Measurements from ENCODE around the gene TGFBR2. TPM values are rescaled to one million over a fixed set of nuclear protein-coding genes. Genes with fewer than 3 reads are reported as not detected.
"Not testable (repeated sequence)": the region's sequence is repeated elsewhere in the genome, so short reads cannot be mapped to it uniquely, and the experiment has no call there.

The TGFBR2 gene
- total RNA-seq, 6 donors from 2014 or later, result 82.8 to 385 (median 285) TPM

- DNase-seq, result no peak
- 65 to 76% methylated on average over 6 to 7 of the region's 7 CpGs for WGBS, 2 donors
- H3K4me1 ChIP-seq, result peaks cover 42 to 59% (median 53%) of the 10 kb centered on the region in 4 donors
- H3K27me3 ChIP-seq, result no peaks in the 10 kb centered on the region
- TF ChIP-seq CTCF (IDR thresholded peaks at IDR 0.05), result no peak
- no peak for TF ChIP-seq POLR2AphosphoS5 (IDR thresholded peaks at IDR 0.05)
- no peak for TF ChIP-seq POLR2A (IDR thresholded peaks at IDR 0.05)
- no peak for TF ChIP-seq EP300 (IDR thresholded peaks at IDR 0.05)
- H3K36me3 ChIP-seq, result peaks cover 2 to 42% (median 11%) of the 10 kb centered on the region in 4 donors
- peak overlapping the region; percentile 2 to 75 (median 48) for H3K27ac ChIP-seq
- no peaks in the 10 kb centered on the region for H3K9me3 ChIP-seq
- no peak for ATAC-seq (ENCODE audit: low FRiP score in 2 of 2)
- H3K4me3 ChIP-seq, result no peak overlapping the region
Measured at GRCh38 chr3:30666572-30667279, 60.3 kb downstream of the TGFBR2 start.

GRCh38 chr3:30667280-30667651, 60.9 kb downstream of the TGFBR2 start:
- H3K27me3 ChIP-seq, result no peaks in the 10 kb centered on the region
- ATAC-seq (ENCODE audit: low FRiP score in 2 of 2) (no peak), DNase-seq (no peak)
- no peak overlapping the region for H3K4me3 ChIP-seq
- no peaks in the 10 kb centered on the region for H3K9me3 ChIP-seq
- H3K36me3 ChIP-seq, result peaks cover 8 to 46% (median 16%) of the 10 kb centered on the region in 4 donors
- H3K27ac ChIP-seq, result peak overlapping the region in 3 of 4 donors; percentile 29 to 75 (median 67)
- H3K4me1 ChIP-seq, result peaks cover 43 to 64% (median 56%) of the 10 kb centered on the region in 4 donors
- TF ChIP-seq POLR2AphosphoS5 (IDR thresholded peaks at IDR 0.05) (peak in 1 of 2 donors; percentile 19), POLR2A (IDR thresholded peaks at IDR 0.05) (no peak)
- WGBS, 2 donors, result 33 to 40% methylated on average over 1 of the region's 1 CpG

GRCh38 chr3:30668051-30668609, 61.7 kb downstream of the TGFBR2 start:
- TF ChIP-seq POLR2AphosphoS5 (IDR thresholded peaks at IDR 0.05) (no peak), POLR2A (IDR thresholded peaks at IDR 0.05) (no peak), EP300 (IDR thresholded peaks at IDR 0.05) (no peak), CTCF (IDR thresholded peaks at IDR 0.05) (no peak)
- Histone ChIP-seq H3K27ac (peak overlapping the region in 3 of 4 donors; percentile 23 to 75 (median 67)), H3K4me3 (no peak overlapping the region), H3K36me3 (peaks cover 14 to 46% (median 24%) of the 10 kb centered on the region in 4 donors), H3K9me3 (no peaks in the 10 kb centered on the region), H3K4me1 (peaks cover 51 to 66% (median 62%) of the 10 kb centered on the region in 4 donors), H3K27me3 (no peaks in the 10 kb centered on the region)
- ATAC-seq (ENCODE audit: low FRiP score in 2 of 2), result no peak
- WGBS, 2 donors, result 52 to 53% methylated on average over 5 of the region's 5 CpGs
- no peak for DNase-seq

GRCh38 chr3:30669360-30669934, 63.0 kb downstream of the TGFBR2 start:
- not testable (repeated sequence) for H3K27me3 ChIP-seq; H3K9me3 ChIP-seq; DNase-seq; ATAC-seq (ENCODE audit: low FRiP score in 2 of 2); H3K4me3 ChIP-seq; H3K27ac ChIP-seq
- WGBS, 2 donors, result 96 to 100% methylated on average over 7 of the region's 7 CpGs
- peaks cover 14 to 53% (median 30%) of the 10 kb centered on the region in 4 donors for H3K36me3 ChIP-seq
- H3K4me1 ChIP-seq, result peaks cover 50 to 66% (median 62%) of the 10 kb centered on the region in 4 donors

GRCh38 chr3:30670292-30670691, 63.9 kb downstream of the TGFBR2 start:
- no peak for ATAC-seq (ENCODE audit: low FRiP score in 2 of 2)
- no peak for TF ChIP-seq EP300 (IDR thresholded peaks at IDR 0.05)
- no peak for TF ChIP-seq POLR2A (IDR thresholded peaks at IDR 0.05)
- no peak for TF ChIP-seq CTCF (IDR thresholded peaks at IDR 0.05)
- TF ChIP-seq POLR2AphosphoS5 (IDR thresholded peaks at IDR 0.05), result no peak
- peaks cover 42 to 67% (median 56%) of the 10 kb centered on the region in 4 donors for H3K4me1 ChIP-seq
- no peak overlapping the region for H3K4me3 ChIP-seq
- H3K27ac ChIP-seq, result no peak overlapping the region
- peaks cover 14 to 61% (median 37%) of the 10 kb centered on the region in 4 donors for H3K36me3 ChIP-seq
- no peaks in the 10 kb centered on the region for H3K27me3 ChIP-seq
- no peak for DNase-seq
- H3K9me3 ChIP-seq, result no peaks in the 10 kb centered on the region
